GM19468 (cell line): ENCODE measurements around the gene RSPRY1.

ENCODE experiments used
- ATAC-seq: cut with Tn5 transposase; IDR thresholded peaks from one replicate; pipeline ENCODE4 v1.9.1; 2021; ENCODE audit warnings: mild to moderate bottlenecking, moderate library complexity, moderate number of reproducible peaks; ENCODE audit not compliant: unreplicated experiment; ENCODE audit errors: extremely low read depth

Gene RSPRY1

DNA sequence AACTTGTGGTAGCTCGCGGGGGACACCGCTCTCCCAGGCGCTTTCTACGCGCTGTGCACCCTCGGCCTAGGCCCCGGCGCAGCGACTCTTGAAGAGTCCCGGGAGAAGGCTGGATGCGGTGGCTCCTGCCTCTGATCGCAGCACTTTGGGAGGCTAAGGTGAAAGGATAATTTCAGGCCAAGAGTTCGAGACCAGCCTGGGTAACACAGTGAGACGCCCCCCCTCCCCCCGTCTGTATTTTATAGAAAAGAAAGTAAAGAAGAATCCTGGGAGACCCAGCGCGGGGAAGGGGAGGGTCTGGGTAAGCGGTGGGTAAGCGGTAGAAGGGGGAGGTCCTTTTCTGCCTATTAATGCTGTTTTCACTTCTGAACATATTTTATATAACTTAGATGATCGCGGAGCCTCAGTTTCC, 98.8 kb downstream of the RSPRY1 start:
- no peak for ATAC-seq

DNA sequence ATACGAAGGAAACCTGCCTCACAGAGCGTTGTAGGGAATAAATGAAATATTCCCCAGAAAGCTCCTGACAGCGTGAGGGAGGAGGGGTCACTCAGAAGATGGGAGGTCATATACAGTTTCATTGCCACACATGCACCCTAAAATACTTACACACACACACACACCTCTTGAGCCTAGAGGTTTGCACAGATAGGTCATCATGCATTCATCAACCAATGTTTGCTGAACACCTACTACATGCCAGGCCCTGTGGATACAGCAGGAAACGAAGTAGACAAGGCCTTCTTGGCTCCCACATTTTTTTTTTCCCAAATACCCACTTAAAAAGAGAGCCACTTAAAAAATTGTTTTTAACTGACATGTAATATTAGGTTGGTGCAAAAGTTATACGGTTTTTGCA, 99.2 kb downstream of the RSPRY1 start:
- no peak for ATAC-seq

DNA sequence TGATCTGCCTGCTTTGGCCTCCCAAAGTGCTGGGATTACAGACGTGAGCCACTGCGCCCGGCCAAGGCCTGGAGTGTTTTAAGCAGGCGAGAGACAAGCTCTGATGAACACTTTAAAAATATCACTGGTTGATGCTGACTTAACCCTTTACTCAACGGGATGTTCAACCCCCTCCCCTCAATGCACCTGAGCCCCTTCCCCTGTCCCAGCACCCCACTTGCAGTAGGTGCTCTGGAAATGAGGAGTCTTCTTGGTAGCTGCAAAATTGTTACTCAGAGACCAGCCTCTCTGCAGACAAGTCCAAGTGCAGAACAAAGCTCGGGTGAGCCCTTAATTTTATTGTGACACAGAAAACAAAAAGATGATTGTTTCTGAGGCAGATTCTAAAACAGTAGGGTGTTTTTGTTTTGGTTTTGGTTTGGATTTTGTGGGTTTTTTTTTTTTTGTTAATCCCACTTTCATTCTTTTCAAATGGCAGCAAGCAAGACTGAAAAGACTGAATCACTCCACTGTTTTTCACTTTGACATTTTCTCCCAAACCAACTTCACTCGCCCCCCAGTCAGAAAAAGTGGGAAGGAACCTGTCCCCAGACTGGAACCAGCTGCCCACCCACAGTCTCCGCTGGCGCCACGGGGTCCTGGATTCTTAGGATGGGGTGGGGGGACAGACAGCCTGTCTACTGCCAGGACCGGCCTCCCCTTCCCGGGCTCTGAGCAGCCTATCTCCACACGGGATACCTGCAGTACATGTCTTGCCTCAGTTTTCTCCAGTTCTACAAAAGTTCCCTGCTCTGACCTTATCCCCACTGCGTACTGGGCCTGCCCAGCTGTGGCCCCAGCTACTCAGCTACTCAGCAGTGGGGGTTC, 103.5 kb downstream of the RSPRY1 start:
- no peak for ATAC-seq
